GM12801 (cell line): ENCODE data around the gene GLDC.

Source experiments
- TF ChIP-seq, protein P1 (sequence below): IDR thresholded peaks from one replicate; pipeline ENCODE4 v1.5.1; 2011; ENCODE audit warnings: control low read depth; ENCODE audit not compliant: insufficient read length; ENCODE audit errors: extremely low read depth

The GLDC gene

DNA sequence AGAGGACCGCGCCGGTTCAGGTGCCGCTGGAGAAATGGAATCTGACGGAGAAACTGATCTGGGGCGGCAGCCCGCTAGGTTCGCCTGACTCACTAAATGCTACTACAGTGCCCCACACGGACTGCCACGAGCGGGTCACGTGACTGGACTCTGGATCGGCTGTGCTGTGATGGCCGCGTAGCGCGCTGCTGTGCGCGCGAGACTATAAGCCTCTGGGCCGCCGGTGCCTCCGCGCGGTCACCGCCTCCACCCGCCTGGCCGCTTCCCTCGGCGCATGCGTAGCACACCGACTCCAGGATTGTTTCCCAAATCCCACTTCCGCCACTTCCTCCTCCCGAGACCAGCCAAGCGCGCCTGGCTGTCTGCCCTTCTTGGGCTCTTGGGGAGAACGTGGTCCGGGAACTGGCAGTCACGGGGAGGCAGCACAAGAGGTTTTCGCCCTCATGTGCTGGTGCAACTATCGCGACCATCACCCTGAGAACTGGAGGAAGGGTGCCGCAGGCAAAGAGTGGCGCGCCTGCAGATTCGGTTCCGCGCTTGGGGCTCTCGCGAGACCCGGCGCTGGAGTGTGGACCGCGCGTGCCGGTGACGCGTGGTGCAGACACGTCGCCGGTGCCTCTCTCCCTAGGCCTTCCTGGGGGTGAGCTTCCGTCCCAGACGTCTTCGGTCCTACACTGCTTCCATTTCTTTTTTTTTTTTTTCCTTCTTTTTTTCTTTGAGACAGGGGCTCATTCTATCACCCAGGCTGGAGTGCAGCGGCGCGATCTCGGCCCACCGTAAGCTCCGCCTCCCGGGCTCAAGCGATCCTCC is 35.8 kb upstream of the GLDC start:
- TF ChIP-seq, protein P1, sequence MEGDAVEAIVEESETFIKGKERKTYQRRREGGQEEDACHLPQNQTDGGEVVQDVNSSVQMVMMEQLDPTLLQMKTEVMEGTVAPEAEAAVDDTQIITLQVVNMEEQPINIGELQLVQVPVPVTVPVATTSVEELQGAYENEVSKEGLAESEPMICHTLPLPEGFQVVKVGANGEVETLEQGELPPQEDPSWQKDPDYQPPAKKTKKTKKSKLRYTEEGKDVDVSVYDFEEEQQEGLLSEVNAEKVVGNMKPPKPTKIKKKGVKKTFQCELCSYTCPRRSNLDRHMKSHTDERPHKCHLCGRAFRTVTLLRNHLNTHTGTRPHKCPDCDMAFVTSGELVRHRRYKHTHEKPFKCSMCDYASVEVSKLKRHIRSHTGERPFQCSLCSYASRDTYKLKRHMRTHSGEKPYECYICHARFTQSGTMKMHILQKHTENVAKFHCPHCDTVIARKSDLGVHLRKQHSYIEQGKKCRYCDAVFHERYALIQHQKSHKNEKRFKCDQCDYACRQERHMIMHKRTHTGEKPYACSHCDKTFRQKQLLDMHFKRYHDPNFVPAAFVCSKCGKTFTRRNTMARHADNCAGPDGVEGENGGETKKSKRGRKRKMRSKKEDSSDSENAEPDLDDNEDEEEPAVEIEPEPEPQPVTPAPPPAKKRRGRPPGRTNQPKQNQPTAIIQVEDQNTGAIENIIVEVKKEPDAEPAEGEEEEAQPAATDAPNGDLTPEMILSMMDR: no peak

DNA sequence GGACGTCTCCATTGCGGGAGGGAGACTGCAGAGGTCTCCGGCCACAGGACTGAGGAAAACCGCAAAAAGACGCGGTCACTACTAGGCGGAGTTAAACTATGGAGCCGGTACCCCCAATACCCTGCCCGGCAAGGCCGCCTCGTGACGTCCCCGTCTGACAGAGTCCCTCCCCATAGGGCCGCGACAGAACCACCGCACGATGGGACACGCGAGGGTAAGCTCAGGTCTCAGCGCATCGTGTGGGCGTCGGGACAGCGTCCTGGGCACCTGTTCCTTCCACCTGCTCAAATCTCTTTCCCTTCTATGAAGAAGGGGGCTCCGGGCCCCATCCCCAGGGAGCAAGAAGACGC is 35.2 kb upstream of the GLDC start:
- TF ChIP-seq, protein P1: no peak

DNA sequence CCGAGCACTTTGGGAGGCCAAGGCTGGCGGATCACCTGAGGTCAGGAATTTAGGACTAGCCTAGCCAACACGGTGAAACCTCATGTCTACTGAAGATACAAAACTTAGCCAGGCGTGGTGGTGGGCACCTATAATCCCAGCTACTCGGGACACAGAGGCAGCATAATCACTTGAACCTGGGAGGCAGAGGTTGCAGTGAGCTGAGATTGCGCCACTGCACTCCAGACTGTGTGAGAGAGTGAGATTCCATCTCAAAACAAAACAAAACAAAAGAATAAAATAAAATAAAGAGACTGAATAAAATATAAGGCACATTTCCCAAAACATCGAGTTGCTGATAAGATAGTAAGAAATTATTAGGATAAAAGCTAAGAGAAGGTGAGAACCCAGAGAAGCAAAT is 32.3 kb upstream of the GLDC start:
- TF ChIP-seq, protein P1: no peak

DNA sequence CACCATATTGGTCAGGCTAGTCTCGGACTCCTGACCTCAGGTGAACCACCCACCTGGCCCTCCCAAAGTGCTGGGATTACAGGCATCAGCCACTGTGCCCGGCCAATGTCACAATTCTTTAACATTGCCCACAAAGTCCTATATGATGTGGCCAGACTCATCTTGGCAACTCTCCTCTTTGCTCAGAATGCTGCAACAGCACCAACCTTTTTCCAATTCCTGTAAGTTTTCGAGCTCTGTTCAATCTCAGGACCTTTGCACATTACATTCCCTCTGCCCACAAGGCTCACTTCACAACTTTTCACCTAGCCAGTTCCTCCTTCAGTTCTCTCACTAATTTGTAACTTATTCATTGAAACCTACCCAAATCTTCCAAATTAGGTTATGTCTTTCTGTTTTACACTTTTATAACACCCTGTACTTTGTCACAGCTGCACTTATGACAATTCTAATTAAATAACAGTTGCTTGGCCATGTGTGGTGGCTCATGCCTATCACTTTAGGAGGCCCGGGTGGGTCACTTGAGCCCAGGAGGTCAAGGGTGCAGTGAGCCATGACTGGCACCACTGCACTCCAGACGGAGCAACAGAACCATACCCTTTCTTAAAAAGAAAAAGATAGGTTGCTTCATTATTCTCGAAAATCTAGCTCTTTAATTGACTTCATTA is 30.9 kb upstream of the GLDC start:
- TF ChIP-seq, protein P1: no peak

DNA sequence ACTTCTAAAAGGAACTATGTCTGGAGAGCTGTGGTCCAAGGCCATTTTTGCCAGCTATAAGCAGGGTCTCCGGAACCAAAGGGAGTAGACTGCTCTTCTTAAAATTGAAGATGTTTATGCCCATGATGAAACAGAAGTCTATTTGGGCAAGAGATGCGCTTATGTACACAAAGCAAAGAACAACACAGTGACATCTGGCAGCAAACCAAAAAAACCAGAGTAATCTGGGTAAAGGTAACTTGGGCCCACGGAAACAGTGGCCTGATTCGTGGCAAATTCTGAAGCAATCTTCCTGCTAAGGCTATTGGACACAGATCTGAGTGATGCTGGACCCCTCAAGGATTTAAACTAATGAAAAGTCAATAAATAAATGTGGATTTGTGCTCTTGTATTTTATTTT is 29.7 kb upstream of the GLDC start:
- TF ChIP-seq, protein P1: no peak

DNA sequence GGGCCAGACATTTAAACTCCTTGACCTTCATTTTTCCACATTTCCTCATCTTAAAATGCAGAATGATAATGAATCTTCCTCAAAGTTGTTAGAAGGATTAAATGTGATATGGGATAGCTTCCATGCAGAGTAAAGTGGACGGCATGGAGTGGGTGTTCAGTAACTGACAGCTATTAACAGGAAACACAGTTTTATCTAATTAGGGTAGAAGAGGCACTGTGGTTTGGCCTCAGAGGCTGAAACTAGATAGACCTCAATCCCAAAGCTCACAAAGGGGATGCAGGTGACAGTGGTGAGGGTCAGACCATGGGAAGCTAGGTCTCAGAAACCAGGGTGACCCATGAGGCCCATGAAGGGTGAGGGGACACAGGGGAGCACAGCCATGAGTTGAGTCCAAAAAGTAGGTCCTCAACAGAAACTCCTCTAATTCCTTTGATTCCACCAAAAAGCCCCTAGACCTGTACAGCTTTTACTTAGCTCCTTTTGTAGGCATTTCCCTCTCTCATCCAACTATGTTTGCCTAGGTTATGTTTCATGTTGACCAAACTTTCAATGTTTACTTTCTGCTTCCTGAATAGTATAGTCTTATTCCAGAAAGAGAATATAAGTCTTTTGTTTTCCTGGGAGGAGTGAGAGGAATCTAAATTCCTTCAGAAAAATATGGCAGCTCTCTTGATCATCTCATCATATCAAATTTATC is 27.9 kb upstream of the GLDC start:
- TF ChIP-seq, protein P1: no peak

DNA sequence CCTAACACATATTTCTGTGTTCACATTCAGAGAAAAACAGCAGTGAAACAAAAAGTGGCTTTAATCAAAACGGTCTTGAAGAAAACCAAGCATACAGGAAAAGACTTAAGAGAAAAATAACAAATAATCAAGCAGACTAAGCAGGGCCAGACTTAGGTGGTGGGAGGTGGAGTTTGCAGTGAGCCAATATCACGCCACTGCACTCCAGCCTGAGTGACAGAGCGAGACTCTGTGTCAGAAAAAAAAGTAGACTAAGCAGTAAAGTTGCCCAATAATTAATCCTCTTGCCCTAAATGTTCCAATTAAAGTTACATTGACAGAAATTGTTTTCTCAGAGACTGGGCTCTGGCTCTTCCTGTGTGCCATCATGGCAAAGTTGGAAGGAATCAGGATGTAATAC is 26.6 kb upstream of the GLDC start:
- TF ChIP-seq, protein P1: no peak
